ENCODE results near the gene SSR1. TPM values are rescaled to one million over a fixed set of nuclear protein-coding genes. Genes with fewer than 3 reads are reported as not detected.

The SSR1 gene
- total RNA-seq, 1 experiment from 2014 or later: 102 TPM

DNA sequence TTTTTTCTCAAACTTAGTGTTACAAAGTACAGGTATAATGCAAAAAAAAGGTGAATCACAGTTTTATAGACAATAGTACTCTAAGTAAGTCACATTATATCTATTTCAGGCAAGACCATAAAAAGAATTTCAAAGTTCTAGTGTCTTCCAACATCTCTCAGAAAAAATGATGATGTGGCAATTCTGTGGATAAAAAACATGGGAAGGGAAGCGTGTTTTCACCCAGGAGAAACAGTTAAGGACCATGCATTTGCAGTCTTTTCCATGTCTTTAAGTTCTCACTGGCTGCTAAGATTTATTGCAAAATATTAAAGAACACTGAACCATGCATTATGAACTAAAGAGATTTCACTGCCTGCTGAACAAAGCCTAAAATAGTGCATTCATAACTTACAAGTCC, 1.8 kb downstream of the SSR1 start:
- H4K5ac ChIP-seq (ENCODE audit: insufficient read length, low read depth, low read length): no peak overlapping the region
- no peak overlapping the region for H3K14ac ChIP-seq (ENCODE audit: insufficient read depth, low read length)
- no peaks in the 10 kb centered on the region for H3K27me3 ChIP-seq (ENCODE audit: insufficient read depth, low read length)
- Mint-ChIP-seq H3K27ac (no peak overlapping the region), H3K4me1 (peaks cover 11 to 14% of the 10 kb centered on the region in 2 experiments), H3K9me3 (peaks cover 0 to 3% of the 10 kb centered on the region in 2 experiments; a peak in 2 of 5 replicates), H3K4me3 (peak overlapping the region; percentile 33 to 69), H3K27me3 (ENCODE audit: low read depth) (no peaks in the 10 kb centered on the region), H3K36me3 (ENCODE audit: insufficient read depth in 1 of 3, low read depth in 3 of 3) (peaks cover 23 to 35% (median 33%) of the 10 kb centered on the region in 3 experiments)
- H3K9ac ChIP-seq (ENCODE audit: extremely low read depth, insufficient read length, low read length): no peak overlapping the region
- H4K20me1 ChIP-seq (ENCODE audit: control insufficient read depth, insufficient read depth, insufficient read length): peaks cover 4% of the 10 kb centered on the region
- no peak overlapping the region for H2BK20ac ChIP-seq (ENCODE audit: low read depth, low read length, poor library complexity, severe bottlenecking)
- no peak overlapping the region for H2AFZ ChIP-seq (ENCODE audit: low read length)
- no peaks in the 10 kb centered on the region for H3K23me2 ChIP-seq (ENCODE audit: insufficient read length, low read depth, low read length, poor library complexity, severe bottlenecking)
- H2BK15ac ChIP-seq (ENCODE audit: low read depth, low read length): no peak overlapping the region
- no peak for DNase-seq
- no peak overlapping the region for H2BK12ac ChIP-seq (ENCODE audit: insufficient read length, low read depth, low read length)
- H3K56ac ChIP-seq (ENCODE audit: insufficient read length, low read depth, low read length): no peak overlapping the region
- H3K18ac ChIP-seq (ENCODE audit: insufficient read length, low read depth, low read length): no peak overlapping the region
- no peak overlapping the region for H3K4ac ChIP-seq (ENCODE audit: low read depth, low read length)
- no peak overlapping the region for H4K91ac ChIP-seq (ENCODE audit: insufficient read length, low read depth, low read length)
- H3K23ac ChIP-seq (ENCODE audit: insufficient read length, low read depth, low read length): no peak overlapping the region
- H3K4me2 ChIP-seq (ENCODE audit: insufficient read depth, insufficient read length, low read length): no peak overlapping the region
- no peaks in the 10 kb centered on the region; the same call in 1 of the 2 replicates for H3K4me1 ChIP-seq (ENCODE audit: insufficient read depth, low read length)
- peaks cover 8% of the 10 kb centered on the region; the same call in 1 of the 2 replicates for H3K79me2 ChIP-seq (ENCODE audit: insufficient read depth, low read length)
- peaks cover 3% of the 10 kb centered on the region for H3K79me1 ChIP-seq (ENCODE audit: insufficient read depth, low read depth, low read length, poor library complexity, severe bottlenecking)
- no peak overlapping the region for H2AK5ac ChIP-seq (ENCODE audit: insufficient read length, low read length)
- H3T11ph ChIP-seq (ENCODE audit: low read length): no peak overlapping the region
- no peak overlapping the region for H3K27ac ChIP-seq (ENCODE audit: insufficient read length, low read depth, low read length)
- H2BK120ac ChIP-seq (ENCODE audit: low read depth, low read length, poor library complexity, severe bottlenecking): no peak overlapping the region
- no peak for TF ChIP-seq CTCF (conservative IDR thresholded peaks at IDR 0.05)
- no peak overlapping the region for H2BK5ac ChIP-seq (ENCODE audit: insufficient read length, low read length)
- no CpG with 5 or more reads among the region's 1 CpG for whole genome bisulfite sequencing (ENCODE audit: extremely low coverage, insufficient read length, low lambda C conversion rate)
- H3K9me3 ChIP-seq (ENCODE audit: control insufficient read depth, low read depth, low read length): no peaks in the 10 kb centered on the region
- H4K8ac ChIP-seq (replicated peaks; ENCODE audit: insufficient read length, low read depth, low read length): no peak overlapping the region

All from H9 (cell line).